ENCODE measurements around the gene FUT6.

Gene FUT6

GRCh38 chr19:5803752-5804515 is 35.6 kb downstream of the FUT6 start:
- peak; percentile 88 for DNase-seq

DNA sequence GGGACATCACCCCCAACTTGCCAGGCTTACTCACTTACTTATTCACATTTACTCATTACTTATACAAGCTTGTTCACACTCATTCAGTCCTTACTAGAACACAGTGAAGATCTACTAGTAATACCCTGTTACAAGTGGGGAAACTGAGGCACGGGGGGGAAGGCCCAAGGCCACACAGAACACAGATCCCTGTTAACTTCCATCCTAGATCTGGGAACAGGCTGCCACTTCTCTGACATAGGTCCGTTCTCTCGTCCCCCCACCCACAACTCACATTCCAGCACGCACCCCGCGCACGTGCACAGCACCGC is 36.1 kb downstream of the FUT6 start:
- no peak for DNase-seq

DNA sequence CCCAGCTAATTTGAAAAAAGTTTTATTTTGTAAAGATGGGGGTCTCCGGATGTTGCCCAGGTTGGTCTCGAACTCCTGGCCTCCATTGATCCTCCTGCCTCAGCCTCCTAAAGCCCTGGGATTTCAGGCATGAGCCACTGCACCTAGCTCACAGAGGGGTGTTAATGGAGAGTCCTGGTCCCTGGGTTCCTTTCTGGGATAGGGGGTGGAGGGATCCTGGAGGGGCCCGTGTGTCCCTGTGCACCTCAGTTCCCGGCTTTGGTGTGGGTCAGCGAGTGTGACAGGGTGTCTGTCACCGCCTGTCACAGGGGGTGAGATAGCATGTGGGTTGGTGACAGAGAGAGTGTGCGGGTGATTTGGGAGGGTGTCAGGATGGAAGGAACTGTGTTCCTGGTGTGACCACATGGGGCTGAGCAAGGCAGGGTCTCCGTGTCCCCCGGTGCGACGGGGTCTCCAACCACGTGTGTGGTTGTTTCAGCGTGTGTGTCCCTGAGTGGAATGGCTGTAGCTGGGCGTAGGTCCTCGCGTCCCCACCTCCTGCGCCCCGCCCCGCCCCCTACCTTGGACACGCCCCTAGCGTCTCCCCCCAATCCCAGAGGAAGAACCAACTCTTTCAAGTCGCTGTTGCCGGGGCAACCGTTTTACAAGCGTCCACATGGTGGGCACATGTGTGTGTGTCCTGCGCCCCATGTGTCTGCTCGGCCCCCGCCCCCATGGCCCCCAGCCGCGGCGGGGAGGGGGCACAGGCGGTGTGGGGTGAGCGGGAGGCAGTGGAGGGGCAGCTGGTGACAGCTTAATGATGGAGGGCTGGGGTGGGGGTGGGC is 37.5 kb downstream of the FUT6 start:
- DNase-seq: no peak

DNA sequence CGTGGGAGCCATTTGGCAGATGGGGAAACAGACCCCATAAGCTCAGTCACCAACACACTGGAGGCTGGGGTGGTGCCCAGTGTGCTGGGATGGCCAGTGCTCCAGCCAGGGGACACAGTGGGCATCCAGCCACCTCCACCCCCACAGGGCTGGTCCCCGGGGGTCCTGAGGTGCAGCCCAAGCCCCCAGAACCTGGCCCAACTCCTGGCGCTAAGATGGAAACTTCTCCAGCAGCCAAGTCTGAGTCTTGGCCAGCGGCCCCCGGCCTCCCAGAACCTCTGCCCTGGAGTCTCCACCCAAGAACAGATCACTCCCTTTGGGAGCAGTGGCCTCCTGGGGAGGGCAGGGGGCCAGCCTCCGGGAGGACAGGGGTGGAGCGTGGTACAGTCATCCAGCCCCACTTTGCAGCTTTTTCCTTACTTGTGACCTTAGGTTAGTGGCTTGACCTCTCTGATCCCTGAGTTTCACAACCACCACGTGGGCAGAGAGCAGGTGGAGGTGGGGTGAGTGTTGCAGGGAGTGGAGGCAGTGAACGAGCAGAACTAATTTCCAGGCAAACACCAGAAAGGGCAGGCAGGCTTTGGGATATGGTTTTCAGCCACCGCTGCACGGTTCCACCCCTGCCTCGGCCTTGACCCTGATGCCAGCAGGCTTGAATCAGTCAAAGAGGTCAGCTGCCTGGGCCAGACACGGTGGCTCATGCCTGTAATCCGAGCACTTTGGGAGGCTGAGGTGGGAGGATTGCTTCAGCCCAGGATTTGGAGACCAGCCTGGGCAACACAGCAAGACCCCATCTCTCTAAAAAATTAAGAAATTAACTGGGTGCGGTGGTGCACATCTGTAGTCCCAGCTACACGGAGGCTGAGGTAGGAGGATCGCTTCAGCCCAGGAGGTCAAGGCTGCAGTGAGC is 38.9 kb downstream of the FUT6 start:
- DNase-seq: no peak

- no peak for DNase-seq
Observed at GRCh38 chr19:5799247-5800241, 40.0 kb downstream of the FUT6 start.

DNA sequence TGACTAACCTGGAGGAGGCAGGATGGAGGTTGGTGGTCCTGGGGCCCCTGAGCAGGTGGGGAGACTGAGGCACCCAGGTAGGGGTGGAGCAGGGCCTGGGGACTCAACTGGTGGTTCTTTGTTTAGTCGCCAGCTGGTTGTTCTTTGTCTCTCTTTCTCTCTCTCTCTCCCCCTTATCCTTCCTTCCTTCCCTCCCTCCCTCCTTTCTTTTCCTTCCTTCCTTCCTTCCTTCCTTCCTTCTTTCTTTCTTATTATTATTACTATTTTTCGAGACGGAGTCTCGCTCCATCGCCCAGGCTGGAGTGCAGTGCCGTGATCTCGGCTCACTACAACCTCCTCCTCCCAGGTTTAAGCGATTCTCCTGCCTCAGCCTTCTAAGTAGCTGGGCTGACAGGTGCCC is 41.3 kb downstream of the FUT6 start:
- no peak for DNase-seq

- DNase-seq: no peak
Observed at GRCh38 chr19:5795382-5795919, 44.1 kb downstream of the FUT6 start.

DNA sequence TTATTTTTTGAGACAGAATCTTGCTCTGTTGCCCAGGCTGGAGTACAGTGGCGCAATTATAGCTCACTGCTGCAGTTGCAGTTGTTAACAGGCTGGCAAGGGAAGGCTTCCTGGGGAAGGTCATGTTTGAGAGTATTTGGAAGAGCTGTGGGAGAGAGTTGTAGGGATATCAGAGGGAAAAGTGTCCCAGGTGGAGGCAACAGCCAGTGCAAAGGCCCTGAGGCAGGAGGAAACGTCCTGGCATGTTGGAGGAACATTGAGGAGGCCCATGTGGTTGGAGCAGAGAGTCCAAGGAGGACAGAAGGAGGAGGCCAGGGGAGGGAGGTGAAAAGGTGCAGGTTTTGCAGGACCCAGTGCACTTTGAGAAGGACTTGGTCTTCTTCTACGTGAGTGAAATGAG is 46.3 kb downstream of the FUT6 start:
- DNase-seq: no peak

GRCh38 chr19:5792224-5792623 is 47.3 kb downstream of the FUT6 start:
- DNase-seq: no peak

GRCh38 chr19:5790559-5791520 is 48.7 kb downstream of the FUT6 start, which contains the start of gene DUS3L:
Gene DUS3L (minus strand): TSS chr19:5791163. CDS start chr19:5791141, 22 bp downstream.
- DNase-seq: peak; percentile 97

GRCh38 chr19:5789886-5790558 is 49.5 kb downstream of the FUT6 start:
- DNase-seq: no peak

DNA sequence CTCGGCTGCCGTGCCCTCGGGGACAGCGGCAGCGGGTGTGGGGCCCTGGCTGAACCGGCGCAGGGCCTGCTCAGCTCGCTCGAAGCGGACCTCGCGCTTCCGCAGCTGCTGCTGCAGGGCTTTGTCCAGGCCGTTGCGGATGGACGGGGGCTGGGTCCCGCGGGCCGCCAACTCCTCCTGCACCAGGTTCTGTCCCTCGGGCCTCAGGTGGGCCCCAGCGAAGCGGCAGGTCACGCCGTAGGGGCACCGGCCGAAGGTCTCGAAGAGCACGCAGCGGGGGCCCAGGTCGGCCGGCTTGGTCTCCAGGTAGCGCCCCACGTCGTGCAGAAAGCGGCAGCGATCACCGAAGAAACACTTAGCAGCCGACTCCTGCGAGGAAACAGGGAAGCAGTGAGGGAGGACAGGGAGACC is 50.1 kb downstream of the FUT6 start:
- no peak for DNase-seq

DNA sequence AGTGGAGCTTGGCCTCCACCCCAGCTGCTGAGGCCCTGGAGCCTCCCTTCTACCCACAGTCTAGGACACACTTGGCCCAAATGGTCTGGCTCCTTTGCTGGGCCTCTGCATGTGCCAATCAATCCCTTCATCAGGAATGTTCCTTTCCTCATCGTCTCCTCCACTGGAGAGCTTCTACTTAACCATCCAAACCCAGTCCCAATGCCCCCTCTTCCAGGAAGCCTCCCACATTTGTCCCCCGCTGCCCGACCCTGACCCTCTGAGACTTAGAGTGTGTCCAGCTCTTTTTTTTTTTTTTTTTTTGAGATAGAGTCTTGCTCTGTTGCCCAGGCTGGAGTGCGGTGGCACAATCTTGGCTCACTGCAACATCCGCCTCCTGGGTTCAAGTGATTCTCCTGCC is 51.1 kb downstream of the FUT6 start:
- no peak for DNase-seq

DNA sequence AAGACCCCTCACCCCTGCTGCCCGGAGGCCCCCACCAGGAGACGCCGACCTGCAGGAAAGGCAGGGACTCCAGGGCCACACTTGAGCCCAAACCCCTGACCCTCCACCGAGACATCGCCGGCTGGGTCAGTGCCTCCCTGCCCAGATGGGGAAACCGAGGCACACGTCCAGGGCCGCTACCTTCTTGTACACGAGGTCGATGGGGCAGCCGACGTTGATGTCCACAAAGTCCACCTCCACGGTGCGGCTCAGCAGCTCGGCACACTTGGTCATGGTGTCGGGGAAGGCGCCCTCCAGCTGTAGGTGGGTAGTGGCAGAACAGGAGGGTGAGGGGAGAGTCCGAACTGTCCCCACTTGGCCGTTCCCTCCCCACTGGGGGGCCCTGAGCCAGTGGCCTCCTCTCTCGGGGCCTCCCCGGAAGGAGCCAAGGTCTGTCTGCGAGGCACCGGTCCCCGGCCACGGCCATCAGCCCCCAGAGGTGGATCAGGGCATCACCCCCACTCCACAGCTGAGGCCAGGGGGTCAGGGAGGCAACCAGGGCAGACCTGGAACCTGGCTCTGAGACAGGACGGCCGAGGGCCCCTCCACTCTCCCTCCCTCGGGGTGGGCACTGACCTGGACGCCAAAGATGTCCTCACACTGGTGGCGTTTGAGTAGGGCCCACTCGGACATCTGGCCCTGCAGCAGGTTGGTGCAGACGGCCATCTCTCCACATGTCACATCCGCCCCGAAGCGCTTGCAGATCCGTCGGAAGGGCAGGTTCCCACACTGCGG is 51.9 kb downstream of the FUT6 start:
- no peak for DNase-seq

DNA sequence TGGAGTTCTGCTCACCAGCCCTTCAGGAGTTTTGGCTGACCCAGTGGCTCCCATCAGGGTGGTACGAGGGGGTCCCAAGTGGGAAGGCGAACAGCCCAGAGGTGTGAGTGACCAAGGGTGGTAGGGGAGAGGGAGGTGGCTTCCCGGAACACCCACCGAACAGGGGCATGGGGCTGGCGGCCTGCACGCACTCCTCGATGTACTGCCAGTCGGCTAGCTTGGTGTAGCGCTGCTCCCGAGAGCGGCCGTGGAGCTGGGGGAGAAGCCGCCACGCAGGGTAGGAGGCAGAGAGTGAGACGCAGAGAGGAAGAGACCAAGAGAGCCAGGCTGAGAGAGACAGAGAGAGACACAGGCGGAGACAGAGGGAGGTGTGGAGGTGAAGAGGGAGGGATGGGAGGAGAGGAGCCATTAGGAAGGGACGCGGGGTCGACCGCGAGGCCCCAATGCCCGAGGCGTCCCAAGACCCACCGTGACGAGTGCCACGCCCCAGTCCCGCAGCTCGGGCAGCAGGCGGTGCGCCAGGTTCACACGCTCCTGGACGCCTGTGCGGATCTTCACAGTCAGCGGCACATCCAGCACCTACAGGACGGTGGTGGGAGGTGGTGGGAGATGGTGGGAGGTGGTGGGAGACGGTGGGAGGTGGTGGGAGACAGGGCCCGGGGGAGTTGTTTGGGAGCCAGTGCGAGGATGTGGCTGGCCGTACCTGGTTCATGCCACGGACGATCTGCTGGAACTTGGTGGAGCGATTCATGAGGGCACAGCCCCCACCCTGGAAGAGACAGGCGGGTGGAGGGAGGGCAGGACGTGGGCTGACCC is 52.7 kb downstream of the FUT6 start:
- DNase-seq: no peak

DNA sequence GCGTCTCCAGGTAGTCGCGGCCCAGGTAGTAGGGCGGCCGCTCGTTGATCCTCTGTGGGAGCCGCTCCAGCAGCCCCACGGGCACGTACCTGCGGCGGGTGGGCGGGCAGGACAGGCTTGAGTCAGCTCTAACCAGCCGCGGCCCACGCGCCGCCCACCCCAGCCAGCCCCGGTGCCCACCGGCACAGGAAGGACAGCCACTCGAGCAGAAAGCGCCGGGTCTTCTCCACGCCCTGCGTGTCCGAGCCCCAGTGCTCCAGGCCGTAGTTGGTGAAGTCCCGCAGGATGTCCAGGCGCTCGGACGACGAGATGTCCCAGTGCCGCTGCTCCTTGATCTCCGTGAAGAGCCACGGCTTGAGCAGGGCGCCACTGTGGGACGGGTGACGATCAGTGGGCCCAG is 54.1 kb downstream of the FUT6 start:
- no peak for DNase-seq

DNA sequence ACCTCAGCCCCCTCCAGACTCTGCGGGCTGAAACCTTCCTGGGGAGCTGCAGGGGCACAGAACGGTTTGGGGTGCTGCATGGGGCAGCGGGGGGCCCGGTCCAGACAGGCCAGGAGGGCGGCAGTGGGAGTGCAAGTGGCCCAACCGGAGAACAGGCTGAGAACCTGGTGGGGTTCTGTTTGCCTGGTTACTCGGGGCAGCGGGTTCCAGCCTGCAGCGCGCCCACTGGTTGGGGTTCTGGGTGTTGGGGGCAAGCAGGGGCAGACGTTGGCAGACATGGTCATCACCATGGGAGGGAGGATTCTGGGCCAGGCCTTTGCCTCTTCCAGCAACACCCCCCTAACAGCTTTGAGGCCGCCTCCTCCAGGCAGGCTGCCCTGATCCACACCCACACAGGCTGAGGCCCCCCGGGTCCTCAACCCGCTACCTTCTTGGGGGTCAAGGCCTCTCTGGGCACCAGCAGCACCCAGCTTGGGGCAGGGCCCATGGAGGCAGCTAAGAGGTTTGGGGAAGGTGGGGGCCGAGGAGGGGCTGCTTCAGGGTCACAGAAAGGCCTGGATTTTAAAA is 54.8 kb downstream of the FUT6 start, which contains the start of gene PRR22:
Gene PRR22 (minus strand): TSS at position 166 of the 567 bp plus-strand sequence. CDS start 86 bp downstream, at position 80.
- DNase-seq: no peak

Data from NCI-H774 (cell line).